Activated CD4-positive, alpha-beta T cell treated with anti-CD3 and anti-CD28 coated beads for 36 hours (primary cell): Measurements from ENCODE around the gene SIVA1. TPM values are rescaled to one million over a fixed set of nuclear protein-coding genes. Genes with fewer than 3 reads are reported as not detected.

Experiments
- ATAC-seq: fragments of 200-7000 bp; cut with Tn5 transposase; one replicate; pipeline ENCODE4 v1.10.0; 2021; ENCODE audit warnings: mild to moderate bottlenecking, moderate library complexity
- CTCF ChIA-PET: fragments of 350-600 bp; sonication (Branson Sonifier 250); formaldehyde crosslinking; loops from one replicate; lab custom pipeline; 2021; ENCODE audit warnings: antibody characterized with exemption; lab: Charles Lee
- POLR2A ChIA-PET: fragments of 350-600 bp; sonication (Branson Sonifier 250); formaldehyde crosslinking; loops from one replicate; lab custom pipeline; 2021; ENCODE audit warnings: antibody characterized with exemption, inconsistent platforms; lab: Charles Lee
- DNase-seq: peaks from one replicate; pipeline ENCODE4 v3.0.0-alpha.2; 2020
- H3K27ac Mint-ChIP-seq: one replicate; pipeline ENCODE4 v1.8.0; 2021; ENCODE audit warnings: mixed read lengths
- H3K27me3 Mint-ChIP-seq: one replicate; pipeline ENCODE4 v1.8.0; 2021; ENCODE audit warnings: mixed read lengths
- H3K36me3 Mint-ChIP-seq: one replicate; pipeline ENCODE4 v1.8.0; 2021; ENCODE audit warnings: low read depth, mixed read lengths
- H3K4me1 Mint-ChIP-seq: one replicate; pipeline ENCODE4 v1.8.0; 2021; ENCODE audit warnings: mixed read lengths
- H3K4me3 Mint-ChIP-seq: one replicate; pipeline ENCODE4 v1.8.0; 2021; ENCODE audit warnings: mild to moderate bottlenecking, moderate library complexity, mixed read lengths
- H3K9me3 Mint-ChIP-seq: one replicate; pipeline ENCODE4 v1.8.0; 2021; ENCODE audit warnings: low read depth, mixed read lengths
- intact Hi-C, 2 experiments: fragments of 100-400 bp; cut with DNase I in 1 of 2; cut with micrococcal nuclease in 1 of 2; formaldehyde crosslinking; loops; one replicate each; pipeline versions ENCODE4 v1.14.2 to v1.15.1; 2022 to 2024; cut with DNase I, micrococcal nuclease
- total RNA-seq, 2 experiments: library from RNA; stranded (reverse); gene quantifications; one replicate each; pipeline ENCODE4 v1.2.3, GENCODE V29; 2021

The SIVA1 gene
- total RNA-seq, 2 experiments from 2014 or later: 47.1 to 97.1 TPM

DNA sequence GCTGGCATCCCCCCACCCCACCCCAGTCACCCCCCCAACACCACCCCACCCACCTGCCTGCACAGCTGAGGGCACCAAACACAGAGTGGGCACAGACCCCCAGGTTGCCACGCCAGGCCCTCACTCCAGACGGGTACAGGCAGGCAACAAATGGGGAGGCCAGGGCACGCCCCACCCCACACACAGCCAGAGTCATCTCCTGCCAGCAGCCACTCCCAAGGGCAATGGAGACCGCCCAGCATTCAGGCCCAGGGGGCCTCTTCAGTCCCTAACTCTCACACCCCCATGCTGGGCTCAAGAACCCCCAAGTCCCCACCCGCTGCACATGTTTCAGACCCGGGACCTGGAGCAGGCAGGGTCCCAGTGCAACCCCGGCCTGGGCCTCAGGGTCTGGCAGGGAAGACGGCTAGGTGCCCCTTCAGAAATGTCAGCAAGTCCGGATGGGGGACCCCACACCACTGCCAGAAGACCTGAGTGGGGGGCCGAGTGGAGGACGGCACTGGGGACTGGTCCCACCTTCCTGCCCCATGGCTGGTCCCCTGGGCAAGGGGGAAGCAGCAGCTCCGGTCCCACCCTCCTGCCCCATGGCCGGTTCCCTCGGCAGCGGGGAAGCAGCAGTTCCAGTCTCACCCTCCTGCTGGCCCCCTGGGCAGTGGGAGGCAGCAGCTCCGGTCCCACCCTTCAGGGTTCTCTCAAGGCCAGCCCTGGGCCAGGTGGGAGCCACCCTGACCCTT is 30.7 kb downstream of the SIVA1 start:
- ATAC-seq: no peak
- intact Hi-C loops: no loop called here
- CTCF ChIA-PET: no interaction called here

DNA sequence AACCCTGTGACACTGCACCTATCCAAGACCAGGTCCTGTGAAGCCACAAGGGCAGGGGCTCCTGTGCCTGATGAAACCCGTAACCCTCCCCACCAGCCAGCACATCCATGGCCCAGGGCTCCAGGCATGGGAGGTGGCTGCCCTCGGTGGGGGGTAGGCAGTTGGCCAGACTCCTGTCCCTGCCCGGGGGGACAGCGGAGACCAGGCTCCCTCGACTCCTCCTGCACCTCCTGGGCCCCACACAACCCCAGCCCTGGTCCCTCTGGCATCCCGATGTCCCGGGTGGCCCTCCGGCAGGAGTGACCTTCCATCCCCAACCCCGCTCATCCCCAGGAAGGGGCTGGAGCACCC is 31.2 kb downstream of the SIVA1 start:
- POLR2A ChIA-PET: no interaction called here
- no peak for DNase-seq
- H3K27ac Mint-ChIP-seq: no peak overlapping the region
- intact Hi-C loops: no loop called here
- H3K27me3 Mint-ChIP-seq: no peaks in the 10 kb centered on the region
- peaks cover 10% of the 10 kb centered on the region for H3K4me1 Mint-ChIP-seq
- no peak for ATAC-seq
- H3K9me3 Mint-ChIP-seq: no peaks in the 10 kb centered on the region
- no peaks in the 10 kb centered on the region for H3K36me3 Mint-ChIP-seq
- H3K4me3 Mint-ChIP-seq: no peak overlapping the region
- CTCF ChIA-PET: no interaction called here

More for the DNA sequence above, 30.7 kb downstream of the SIVA1 start:
- Mint-ChIP-seq H3K9me3 (no peaks in the 10 kb centered on the region), H3K27me3 (no peaks in the 10 kb centered on the region), H3K4me3 (no peak overlapping the region), H3K36me3 (no peaks in the 10 kb centered on the region), H3K27ac (no peak overlapping the region), H3K4me1 (peaks cover 10% of the 10 kb centered on the region)
- no peak for DNase-seq
- POLR2A ChIA-PET: no interaction called here

DNA sequence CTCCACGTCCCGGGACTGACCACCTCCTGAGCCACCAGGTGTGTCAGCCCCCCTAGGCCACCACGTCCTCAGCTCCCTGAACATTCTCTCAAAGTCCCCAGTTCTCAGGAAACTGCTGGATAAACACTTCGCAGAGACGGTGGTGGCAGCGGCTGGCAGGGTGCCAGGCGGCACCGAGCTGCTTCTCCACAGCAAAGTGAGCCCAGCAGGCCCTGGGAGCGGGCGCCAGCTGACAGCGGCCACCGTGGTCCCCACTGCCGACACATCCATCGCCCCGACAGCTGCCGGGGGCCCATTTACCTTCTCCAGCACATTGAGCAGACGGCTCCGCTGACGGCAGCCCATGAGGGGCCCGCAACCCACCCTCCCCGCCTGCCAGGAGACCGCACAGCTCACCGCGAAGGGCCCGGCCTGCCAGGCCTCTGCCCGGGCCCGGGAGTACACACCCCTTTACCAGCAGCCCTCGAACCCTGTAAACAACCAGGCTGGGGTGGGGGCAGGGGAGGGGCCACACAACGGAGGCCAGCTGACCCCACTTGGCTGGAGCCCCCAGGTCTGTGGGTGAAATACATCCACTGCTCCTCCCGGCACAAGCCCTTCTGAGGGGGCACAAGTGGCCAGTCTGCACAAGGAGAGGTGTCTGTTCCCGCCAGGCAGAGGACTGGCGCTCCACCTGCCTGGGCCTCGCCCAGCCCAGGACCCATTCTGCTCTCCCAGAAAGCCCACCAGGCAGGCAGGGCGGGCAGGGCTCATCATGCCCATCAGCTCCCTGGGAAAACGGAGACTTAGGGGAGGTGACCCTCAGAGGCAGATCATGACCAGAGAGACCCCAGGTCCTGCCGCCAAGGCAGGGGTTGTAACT is 32.1 kb downstream of the SIVA1 start:
- no peak for DNase-seq
- ChIA-PET CTCF (no interaction called here), POLR2A (no interaction called here)
- no peaks in the 10 kb centered on the region for H3K27me3 Mint-ChIP-seq
- no peak overlapping the region for H3K4me3 Mint-ChIP-seq
- no peak overlapping the region for H3K27ac Mint-ChIP-seq
- intact Hi-C loops: no loop called here
- H3K36me3 Mint-ChIP-seq: no peaks in the 10 kb centered on the region
- H3K9me3 Mint-ChIP-seq: no peaks in the 10 kb centered on the region
- peaks cover 11% of the 10 kb centered on the region for H3K4me1 Mint-ChIP-seq
- no peak for ATAC-seq

DNA sequence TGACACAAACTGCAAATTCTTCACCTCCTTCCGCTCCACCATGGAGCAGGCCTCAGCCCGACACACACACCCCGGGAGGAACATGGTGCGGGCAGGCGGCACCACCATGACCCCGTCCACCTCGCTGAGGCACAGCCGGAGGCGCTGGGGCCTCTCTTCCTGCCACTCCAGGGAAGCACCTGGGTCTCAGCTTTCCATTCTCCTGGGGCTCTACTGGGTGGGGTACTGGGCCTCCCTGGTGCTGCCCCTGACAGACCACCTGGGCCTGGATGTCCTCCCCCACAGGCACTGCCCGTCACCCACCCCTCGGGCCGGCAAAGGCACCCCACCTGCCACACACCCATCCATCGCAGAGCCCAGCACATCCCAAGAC is 32.7 kb downstream of the SIVA1 start:
- Mint-ChIP-seq H3K4me1 (peaks cover 11% of the 10 kb centered on the region), H3K27me3 (no peaks in the 10 kb centered on the region), H3K4me3 (no peak overlapping the region), H3K36me3 (no peaks in the 10 kb centered on the region), H3K27ac (no peak overlapping the region), H3K9me3 (no peaks in the 10 kb centered on the region)
- intact Hi-C loops: no loop called here
- POLR2A ChIA-PET: no interaction called here
- DNase-seq (no peak), ATAC-seq (no peak)
- CTCF ChIA-PET: no interaction called here

DNA sequence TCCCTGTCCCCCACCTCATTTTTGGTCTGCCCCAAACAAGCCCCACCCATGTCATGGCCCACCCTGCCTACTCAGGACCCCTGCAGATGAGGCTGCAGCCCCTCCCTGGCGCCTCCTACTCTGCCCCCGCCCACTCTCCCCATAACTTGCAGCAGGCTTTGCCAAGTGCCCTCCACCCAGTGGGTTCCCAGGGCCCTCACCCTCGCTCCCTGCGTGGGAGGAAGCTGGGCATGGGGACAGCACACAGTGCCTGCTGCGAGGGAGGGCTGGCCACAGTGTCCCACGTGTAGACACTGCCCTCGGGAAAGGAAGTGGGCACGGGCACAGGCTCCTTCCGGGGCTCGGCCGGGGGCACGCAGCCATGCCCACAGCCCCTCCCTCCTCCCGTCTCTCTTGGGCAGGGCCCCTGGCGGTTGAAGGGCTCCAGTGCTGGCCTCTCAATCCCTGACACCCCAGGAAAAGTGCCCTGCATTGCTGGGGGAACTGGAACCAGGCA is 33.2 kb downstream of the SIVA1 start:
- H3K27me3 Mint-ChIP-seq: no peaks in the 10 kb centered on the region
- DNase-seq (no peak), ATAC-seq (peak; percentile 51)
- ChIA-PET CTCF (no interaction called here), POLR2A (no interaction called here)
- peaks cover 11% of the 10 kb centered on the region for H3K4me1 Mint-ChIP-seq
- no peaks in the 10 kb centered on the region for H3K36me3 Mint-ChIP-seq
- H3K4me3 Mint-ChIP-seq: no peak overlapping the region
- intact Hi-C loops: no loop called here
- H3K27ac Mint-ChIP-seq: no peak overlapping the region
- H3K9me3 Mint-ChIP-seq: no peaks in the 10 kb centered on the region

DNA sequence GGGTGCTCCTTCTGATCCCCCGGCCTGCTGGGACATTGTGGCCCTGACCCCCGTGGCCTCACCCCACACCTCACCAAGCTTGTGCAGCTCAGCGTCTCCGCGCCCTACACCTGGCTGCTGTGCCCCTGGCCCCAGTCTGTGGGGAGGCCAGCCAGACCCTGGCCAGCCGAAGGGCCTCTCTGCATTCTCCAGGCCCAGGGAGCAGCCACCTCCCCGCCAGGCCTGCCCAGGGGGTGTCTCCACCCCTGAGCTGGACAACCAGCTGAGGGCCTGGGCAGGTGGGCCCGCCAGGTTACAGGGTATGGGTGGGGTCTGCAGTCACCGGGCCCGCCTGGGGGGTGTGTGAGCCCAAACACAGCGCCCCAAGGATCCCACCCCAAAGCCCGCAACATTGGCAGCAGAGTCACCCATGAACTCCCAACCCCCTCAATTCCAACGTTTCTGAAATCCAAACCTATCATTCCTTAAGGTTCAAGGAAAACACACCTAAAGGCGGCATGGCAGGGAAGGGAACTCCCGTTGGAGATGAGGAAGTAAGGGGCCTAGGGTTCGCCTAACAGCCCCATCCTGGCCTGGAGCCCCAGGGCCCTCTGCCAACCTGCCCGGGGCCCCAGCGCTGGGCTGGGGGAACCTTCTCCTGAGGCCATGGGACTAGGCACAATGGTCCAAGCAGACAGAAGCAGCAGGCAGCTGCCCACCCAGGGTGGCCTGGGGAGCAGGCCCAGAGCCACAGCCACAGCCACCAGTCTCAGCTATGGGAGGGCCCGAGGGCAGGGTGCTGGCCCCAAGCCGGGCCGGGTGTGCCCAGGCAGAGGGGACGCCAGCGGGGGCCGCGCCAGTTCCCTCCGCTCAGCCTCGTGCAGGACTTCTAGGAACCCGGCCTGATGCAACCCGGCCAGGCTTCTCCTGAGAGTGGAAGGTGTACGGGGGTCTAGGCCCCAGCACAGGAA is 34.1 kb downstream of the SIVA1 start:
- Mint-ChIP-seq H3K27me3 (no peaks in the 10 kb centered on the region), H3K9me3 (no peaks in the 10 kb centered on the region), H3K4me1 (peaks cover 14% of the 10 kb centered on the region), H3K4me3 (no peak overlapping the region), H3K27ac (no peak overlapping the region), H3K36me3 (no peaks in the 10 kb centered on the region)
- intact Hi-C loops: no loop called here
- CTCF ChIA-PET: no interaction called here
- POLR2A ChIA-PET: no interaction called here
- no peak for DNase-seq
- no peak for ATAC-seq

DNA sequence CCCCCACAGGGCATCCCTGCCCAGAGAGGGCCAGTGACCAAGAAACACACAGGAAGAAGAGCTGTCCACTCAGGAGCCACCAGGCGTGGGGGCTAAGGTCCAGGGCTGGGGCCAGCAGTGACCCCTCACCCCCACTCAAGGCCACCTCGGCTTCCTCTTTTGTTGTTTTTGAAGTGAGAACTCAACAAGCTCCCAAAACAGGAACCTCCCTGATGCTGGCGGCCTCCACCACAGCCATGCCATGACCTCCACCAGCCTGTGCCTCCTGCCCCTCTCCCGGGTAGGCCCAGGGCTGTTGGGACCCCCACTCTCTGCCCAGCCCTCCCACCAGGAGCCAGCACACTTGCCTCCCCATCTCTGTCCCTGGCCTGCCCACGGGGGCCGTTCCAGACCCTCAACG is 34.8 kb downstream of the SIVA1 start:
- ATAC-seq (no peak), DNase-seq (no peak)
- intact Hi-C loops: no loop called here
- Mint-ChIP-seq H3K27ac (no peak overlapping the region), H3K4me3 (no peak overlapping the region), H3K27me3 (no peaks in the 10 kb centered on the region), H3K4me1 (peaks cover 18% of the 10 kb centered on the region), H3K9me3 (no peaks in the 10 kb centered on the region), H3K36me3 (peaks cover 2% of the 10 kb centered on the region)
- ChIA-PET POLR2A (no interaction called here), CTCF (no interaction called here)

DNA sequence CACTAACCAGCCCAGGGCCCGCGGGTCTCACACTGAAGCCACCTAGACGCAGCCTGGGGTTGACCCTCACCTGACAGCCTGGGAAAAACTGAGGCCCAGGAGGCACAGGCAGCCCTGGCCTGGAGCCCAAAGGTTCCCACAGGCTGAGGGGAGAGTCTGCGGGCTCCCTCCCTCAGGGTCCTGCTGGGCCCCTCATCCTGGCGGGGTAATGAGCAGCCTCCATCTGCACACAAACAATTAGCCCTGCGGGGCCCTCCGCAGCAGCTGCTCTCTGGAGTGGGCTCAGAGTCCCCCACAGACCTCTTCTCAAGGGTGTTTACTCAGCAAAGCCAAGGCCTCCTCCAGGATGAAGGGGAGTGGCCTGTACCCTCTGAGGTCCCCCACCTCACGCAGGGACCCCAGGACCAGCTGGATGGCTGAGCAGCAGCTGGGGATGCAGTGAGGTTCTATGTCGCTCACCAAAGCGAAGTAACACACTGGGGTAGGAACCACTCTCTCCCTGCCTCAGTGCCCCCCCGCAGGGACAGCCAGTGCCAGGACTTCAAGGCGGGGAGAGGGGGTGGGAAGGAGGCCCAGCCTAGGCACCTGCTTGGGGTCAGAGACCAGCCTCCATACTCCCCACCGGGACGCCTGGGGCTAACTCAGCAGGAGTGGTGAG is 35.3 kb downstream of the SIVA1 start:
- peaks cover 23% of the 10 kb centered on the region for H3K4me1 Mint-ChIP-seq
- H3K27me3 Mint-ChIP-seq: no peaks in the 10 kb centered on the region
- no peaks in the 10 kb centered on the region for H3K9me3 Mint-ChIP-seq
- H3K27ac Mint-ChIP-seq: no peak overlapping the region
- intact Hi-C loops: no loop called here
- ChIA-PET CTCF (no interaction called here), POLR2A (no interaction called here)
- DNase-seq (no peak), ATAC-seq (no peak)
- peaks cover 2% of the 10 kb centered on the region for H3K36me3 Mint-ChIP-seq
- H3K4me3 Mint-ChIP-seq: no peak overlapping the region

DNA sequence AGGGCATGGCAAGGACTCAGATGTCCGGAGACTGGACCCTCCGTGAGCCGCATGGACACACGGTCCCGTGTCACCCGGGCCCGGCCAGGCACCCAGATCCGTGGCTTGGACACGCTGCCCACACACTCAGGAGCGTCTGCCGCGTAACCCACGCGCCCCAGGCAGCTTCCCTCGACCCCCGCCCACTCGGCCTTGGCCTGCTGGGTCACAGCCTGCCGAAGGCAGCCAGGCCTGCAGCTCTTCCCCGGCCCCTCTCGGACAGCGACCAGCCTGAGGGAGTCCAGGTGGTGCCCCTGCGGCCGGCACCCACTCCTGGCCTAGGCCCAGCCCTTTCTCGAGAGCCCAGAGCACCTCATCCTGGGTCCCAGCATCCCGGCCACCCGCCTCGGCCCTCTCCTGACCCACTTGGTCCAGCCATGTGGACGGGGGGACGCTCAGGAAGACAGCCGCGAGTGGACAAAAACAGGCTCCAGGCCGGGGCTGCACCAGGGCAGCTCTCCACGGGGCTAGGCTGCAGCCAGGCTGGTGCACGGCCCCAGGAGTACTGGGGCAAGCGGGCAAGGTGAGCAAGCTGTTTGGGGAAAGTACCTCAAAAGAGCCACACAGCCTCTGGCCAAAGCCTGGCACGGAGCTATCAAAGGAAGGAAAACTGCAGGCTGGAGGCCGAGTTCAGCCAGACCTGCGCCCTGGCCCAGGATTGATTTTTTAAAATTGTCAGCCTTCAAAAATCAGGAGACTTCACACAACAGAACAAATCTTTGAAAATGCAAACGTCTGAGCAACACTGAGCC is 36.1 kb downstream of the SIVA1 start:
- CTCF ChIA-PET: no interaction called here
- no peak overlapping the region for H3K4me3 Mint-ChIP-seq
- no peaks in the 10 kb centered on the region for H3K9me3 Mint-ChIP-seq
- peaks cover 2% of the 10 kb centered on the region for H3K36me3 Mint-ChIP-seq
- intact Hi-C loops: no loop called here
- no peak for ATAC-seq
- POLR2A ChIA-PET: no interaction called here
- H3K27ac Mint-ChIP-seq: no peak overlapping the region
- no peak for DNase-seq
- H3K4me1 Mint-ChIP-seq: peaks cover 30% of the 10 kb centered on the region
- no peaks in the 10 kb centered on the region for H3K27me3 Mint-ChIP-seq

DNA sequence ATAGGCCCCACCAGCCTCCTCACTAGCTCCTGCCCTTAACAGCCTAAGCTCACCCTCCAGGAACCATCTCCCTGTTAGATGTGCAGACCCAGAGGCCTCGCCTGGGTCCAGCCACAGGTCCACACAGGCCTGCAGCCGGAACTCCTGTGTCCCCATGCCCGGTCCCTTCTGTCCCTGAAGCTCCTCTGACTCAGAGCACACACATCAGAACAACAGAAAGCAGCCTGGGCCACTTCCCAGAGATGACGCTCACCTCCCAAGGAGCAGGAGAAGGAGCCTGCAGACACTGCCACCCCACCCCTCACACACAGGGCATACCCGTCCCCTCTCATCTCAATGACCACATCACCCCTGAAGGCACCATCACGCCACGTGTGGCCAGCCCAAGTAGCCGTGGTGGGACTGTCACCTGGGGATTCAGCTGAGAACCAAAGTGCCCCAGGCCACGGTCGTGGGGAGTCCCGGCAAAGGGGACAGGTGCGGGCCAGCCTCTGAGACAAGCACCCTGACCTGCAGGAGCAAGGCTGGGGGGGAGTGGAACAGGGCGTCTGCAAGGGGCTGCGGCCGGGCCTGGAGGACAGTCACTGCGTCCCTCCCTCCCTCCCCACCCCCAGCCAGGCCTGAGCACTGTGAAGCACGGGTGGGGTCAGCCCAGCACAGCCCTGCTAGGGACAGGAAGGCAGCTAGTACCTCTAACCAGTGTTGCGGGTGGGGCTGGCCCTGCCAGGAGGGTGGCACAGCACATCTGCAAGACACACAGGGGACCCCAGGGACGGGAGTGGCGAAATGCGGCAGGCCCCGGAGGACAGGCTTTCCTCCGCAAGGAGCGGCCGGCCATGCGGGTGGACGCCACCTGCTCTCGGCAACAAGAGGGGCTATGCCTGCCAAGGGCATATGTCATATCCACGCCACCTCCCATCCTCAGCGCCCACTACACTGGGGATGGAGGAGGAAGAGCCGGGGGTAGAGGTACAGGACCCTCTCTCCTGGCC is 37.1 kb downstream of the SIVA1 start:
- H3K9me3 Mint-ChIP-seq: no peaks in the 10 kb centered on the region
- CTCF ChIA-PET: no interaction called here
- H3K4me1 Mint-ChIP-seq: peaks cover 34% of the 10 kb centered on the region
- no peak overlapping the region for H3K27ac Mint-ChIP-seq
- POLR2A ChIA-PET: no interaction called here
- no peaks in the 10 kb centered on the region for H3K27me3 Mint-ChIP-seq
- no peak for ATAC-seq
- H3K4me3 Mint-ChIP-seq: no peak overlapping the region
- intact Hi-C loops: no loop called here
- peaks cover 2% of the 10 kb centered on the region for H3K36me3 Mint-ChIP-seq
- DNase-seq: no peak
